OCI-LY1 (cell line): Measurements from ENCODE around the gene IMPACT.

Experiments
- H2AFZ ChIP-seq: fragments of 200-600 bp; sonication (generic), shearing (Covaris generic); 2 replicates; pipeline ENCODE4 v1.6.0; 2014; ENCODE audit warnings: antibody characterized with exemption, mild to moderate bottlenecking, low read length
- H3F3A ChIP-seq: fragments of 200-600 bp; sonication (generic), shearing (Covaris generic); 2 replicates; pipeline ENCODE4 v1.6.0; 2014; ENCODE audit warnings: mild to moderate bottlenecking, antibody characterized with exemption, low read length, moderate library complexity; ENCODE audit not compliant: insufficient read depth
- H3K27ac ChIP-seq: fragments of 200-600 bp; sonication (generic); 2 replicates; pipeline ENCODE4 v1.5.1; 2014; ENCODE audit warnings: low read length, mixed run types, mild to moderate bottlenecking, low read depth; ENCODE audit not compliant: poor library complexity, severe bottlenecking
- H3K27me3 ChIP-seq: fragments of 200-600 bp; sonication (generic); 2 replicates; pipeline ENCODE4 v1.6.0; 2014; ENCODE audit warnings: antibody characterized with exemption, mild to moderate bottlenecking, low read length, moderate library complexity; ENCODE audit not compliant: insufficient read depth
- H3K36me3 ChIP-seq: fragments of 200-600 bp; sonication (generic); 2 replicates; pipeline ENCODE4 v1.6.1; 2014; ENCODE audit warnings: mild to moderate bottlenecking, antibody characterized with exemption, low read length, moderate library complexity, mixed read lengths; ENCODE audit not compliant: insufficient read depth
- H3K4me1 ChIP-seq: fragments of 200-600 bp; sonication (generic); 2 replicates; pipeline ENCODE4 v1.5.1; 2014; ENCODE audit warnings: mild to moderate bottlenecking, low read length, moderate library complexity; ENCODE audit not compliant: insufficient read depth, severe bottlenecking
- H3K4me2 ChIP-seq: fragments of 200-600 bp; sonication (generic), shearing (Covaris generic); 2 replicates; pipeline ENCODE4 v1.6.1; 2014; ENCODE audit warnings: low read length
- H3K4me3 ChIP-seq: fragments of 200-600 bp; sonication (generic); 2 replicates; pipeline ENCODE4 v1.5.1; 2014; ENCODE audit warnings: low read length, low read depth, mild to moderate bottlenecking, mixed read lengths; ENCODE audit not compliant: poor library complexity, severe bottlenecking
- H3K79me2 ChIP-seq: fragments of 200-600 bp; shearing (Covaris generic); 2 replicates; pipeline ENCODE4 v1.6.1; 2016; ENCODE audit warnings: mixed run types, low read length, mixed read lengths; ENCODE audit not compliant: insufficient read depth
- H3K9ac ChIP-seq: fragments of 200-600 bp; sonication (generic), shearing (Covaris generic); 2 replicates; pipeline ENCODE4 v1.6.1; 2014; ENCODE audit warnings: mild to moderate bottlenecking, low read length, mixed read lengths
- H3K9me2 ChIP-seq: fragments of 200-600 bp; sonication (generic), shearing (Covaris generic); 2 replicates; pipeline ENCODE4 v1.6.1; 2014; ENCODE audit warnings: low read depth, mild to moderate bottlenecking, low read length, mixed read lengths
- H3K9me3 ChIP-seq: fragments of 200-600 bp; shearing (Covaris generic); 2 replicates; pipeline ENCODE4 v1.6.1; 2014; ENCODE audit warnings: low read length, mixed read lengths
- H4K20me1 ChIP-seq: fragments of 200-600 bp; sonication (generic), shearing (Covaris generic); 2 replicates; pipeline ENCODE4 v1.6.0; 2016; ENCODE audit warnings: mild to moderate bottlenecking, low read length; ENCODE audit not compliant: insufficient read depth
- CTCF ChIP-seq: fragments of 200-600 bp; sonication (generic), shearing (Covaris generic); IDR thresholded peaks from 2 replicates; pipeline ENCODE4 v1.5.1; 2017; ENCODE audit warnings: mild to moderate bottlenecking, antibody characterized with exemption, low read length, moderate library complexity, mixed read lengths
- EZH2 ChIP-seq: fragments of 200-600 bp; sonication (generic), shearing (Covaris generic); IDR thresholded peaks from 2 replicates; pipeline ENCODE4 v1.8.0; 2017; ENCODE audit warnings: borderline replicate concordance, mixed run types, mild to moderate bottlenecking, antibody characterized with exemption, low read length, moderate library complexity, mixed read lengths

IMPACT gene

GRCh38 chr18:24490539-24490938, 64.1 kb downstream of the IMPACT start:
- TF ChIP-seq CTCF: no peak
- TF ChIP-seq EZH2: no peak
- H3K4me2 ChIP-seq: no peak overlapping the region
- H3F3A ChIP-seq: no peaks in the 10 kb centered on the region
- H3K36me3 ChIP-seq: no peaks in the 10 kb centered on the region
- no peaks in the 10 kb centered on the region for H3K79me2 ChIP-seq
- no peak overlapping the region for H2AFZ ChIP-seq
- no peak overlapping the region for H3K27ac ChIP-seq
- H3K27me3 ChIP-seq: peaks cover 5% of the 10 kb centered on the region; the same call in 1 of the 2 replicates
- peaks cover 15% of the 10 kb centered on the region for H3K4me1 ChIP-seq
- no peaks in the 10 kb centered on the region for H3K9me3 ChIP-seq
- no peaks in the 10 kb centered on the region for H3K9me2 ChIP-seq
- no peaks in the 10 kb centered on the region for H4K20me1 ChIP-seq
- no peak overlapping the region for H3K9ac ChIP-seq
- no peak overlapping the region for H3K4me3 ChIP-seq

- Histone ChIP-seq H3F3A (no peaks in the 10 kb centered on the region), H3K4me2 (peak overlapping the region; percentile 43), H3K9me2 (no peaks in the 10 kb centered on the region), H3K4me3 (peak overlapping the region; percentile 12), H3K9me3 (no peaks in the 10 kb centered on the region), H4K20me1 (no peaks in the 10 kb centered on the region), H3K9ac (no peak overlapping the region; the same call in 1 of the 2 replicates), H3K79me2 (no peaks in the 10 kb centered on the region), H2AFZ (no peak overlapping the region), H3K27me3 (no peaks in the 10 kb centered on the region), H3K27ac (peak overlapping the region; percentile 0), H3K36me3 (no peaks in the 10 kb centered on the region), H3K4me1 (peaks cover 15% of the 10 kb centered on the region)
- TF ChIP-seq EZH2: no peak
These were observed 65.7 kb downstream of the IMPACT start for GRCh38 chr18:24491927-24492834.

DNA sequence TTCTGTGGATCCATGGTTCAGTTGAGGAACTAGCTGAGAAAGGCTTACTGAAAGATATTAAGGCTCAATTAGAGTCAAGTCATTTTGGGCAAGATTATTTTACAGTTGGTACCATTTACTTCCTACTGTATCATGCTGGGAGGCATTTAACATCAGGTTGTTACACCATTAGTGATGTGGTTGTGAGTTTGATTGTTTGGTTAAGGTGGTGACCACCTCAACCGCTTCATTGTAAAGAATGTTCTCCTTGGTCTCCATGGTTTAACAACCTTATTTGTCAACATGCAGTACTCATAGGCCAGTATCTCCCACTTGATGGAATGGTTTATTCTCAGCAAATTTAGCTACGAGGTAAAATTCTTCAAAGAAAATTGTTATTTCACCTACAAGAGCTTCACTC, 68.1 kb downstream of the IMPACT start:
- H3F3A ChIP-seq: no peaks in the 10 kb centered on the region
- TF ChIP-seq EZH2: no peak
- TF ChIP-seq CTCF: no peak
- no peak overlapping the region for H3K4me2 ChIP-seq
- H3K4me1 ChIP-seq: peaks cover 15% of the 10 kb centered on the region
- no peaks in the 10 kb centered on the region for H4K20me1 ChIP-seq
- H3K79me2 ChIP-seq: no peaks in the 10 kb centered on the region
- no peak overlapping the region for H2AFZ ChIP-seq
- H3K27me3 ChIP-seq: no peaks in the 10 kb centered on the region
- H3K9me3 ChIP-seq: no peaks in the 10 kb centered on the region
- no peaks in the 10 kb centered on the region for H3K9me2 ChIP-seq
- H3K4me3 ChIP-seq: no peak overlapping the region
- H3K9ac ChIP-seq: no peak overlapping the region
- H3K27ac ChIP-seq: no peak overlapping the region
- no peaks in the 10 kb centered on the region for H3K36me3 ChIP-seq
